Hindlimb muscle (tissue), 1 donor: Measurements from ENCODE around the gene MAN1B1. TPM values are rescaled to one million over a fixed set of nuclear protein-coding genes. Genes with fewer than 3 reads are reported as not detected.

Source experiments
- DNase-seq: peaks from one replicate; pipeline ENCODE4 v3.0.0-alpha.2; 2013
- polyA plus RNA-seq: library from polyadenylated mRNA; unstranded; fragments of 120-200 nt; gene quantifications from one replicate; pipeline ENCODE4 v1.2.1, GENCODE V29; 2013; ENCODE audit not compliant: insufficient read length

The MAN1B1 gene
- 43.6 TPM for polyA plus RNA-seq

GRCh38 chr9:137086531-137087408, at the start of gene MAN1B1:
TSS of gene MAN1B1 (plus strand) at chr9:137086985. CDS start at chr9:137087000, 15 bp downstream.
- DNase-seq, result peak; percentile 99

GRCh38 chr9:137037035-137037434, 49.8 kb upstream of the MAN1B1 start:
- DNase-seq, result no peak

- no peak for DNase-seq
Observed at GRCh38 chr9:137037483-137037882, 49.3 kb upstream of the MAN1B1 start.

GRCh38 chr9:137038916-137039315, 47.9 kb upstream of the MAN1B1 start:
- DNase-seq, result no peak

GRCh38 chr9:137039611-137040366, 47.0 kb upstream of the MAN1B1 start:
- DNase-seq, result no peak

GRCh38 chr9:137040568-137040967, 46.2 kb upstream of the MAN1B1 start:
- DNase-seq, result no peak

GRCh38 chr9:137041124-137041523, 45.7 kb upstream of the MAN1B1 start:
- DNase-seq, result no peak

GRCh38 chr9:137042751-137043727, 43.7 kb upstream of the MAN1B1 start:
- DNase-seq, result no peak

- no peak for DNase-seq
Observed at GRCh38 chr9:137044037-137044436, 42.7 kb upstream of the MAN1B1 start.

GRCh38 chr9:137044502-137045177, 42.1 kb upstream of the MAN1B1 start:
- DNase-seq, result no peak

- peak; percentile 50 for DNase-seq
Observed at GRCh38 chr9:137045294-137046087, 41.3 kb upstream of the MAN1B1 start.

- peak; percentile 87 for DNase-seq
Observed at GRCh38 chr9:137046088-137046787, 40.5 kb upstream of the MAN1B1 start, which contains the start of gene NPDC1. TSS of gene NPDC1 (minus strand) at chr9:137046177. CDS start at chr9:137045989, 188 bp downstream.

- DNase-seq, result no peak
Observed at GRCh38 chr9:137048655-137049543, 37.9 kb upstream of the MAN1B1 start.

GRCh38 chr9:137049544-137050449, 37.0 kb upstream of the MAN1B1 start:
- peak; percentile 54 for DNase-seq

- DNase-seq, result no peak
Observed at GRCh38 chr9:137050570-137050969, 36.2 kb upstream of the MAN1B1 start.

- DNase-seq, result no peak
Observed at GRCh38 chr9:137051145-137051724, 35.5 kb upstream of the MAN1B1 start.

GRCh38 chr9:137052293-137052692, 34.5 kb upstream of the MAN1B1 start:
- DNase-seq, result no peak
